GM21381 (cell line): ENCODE measurements around the gene USP6.
"Not testable (repeated sequence)": the region's sequence is repeated elsewhere in the genome, so short reads cannot be mapped to it uniquely, and the experiment has no call there.

Experiments
- ATAC-seq: cut with Tn5 transposase; IDR thresholded peaks from one replicate; pipeline ENCODE4 v1.9.1; 2021; ENCODE audit warnings: mild to moderate bottlenecking, moderate library complexity; ENCODE audit not compliant: unreplicated experiment

USP6 gene

DNA sequence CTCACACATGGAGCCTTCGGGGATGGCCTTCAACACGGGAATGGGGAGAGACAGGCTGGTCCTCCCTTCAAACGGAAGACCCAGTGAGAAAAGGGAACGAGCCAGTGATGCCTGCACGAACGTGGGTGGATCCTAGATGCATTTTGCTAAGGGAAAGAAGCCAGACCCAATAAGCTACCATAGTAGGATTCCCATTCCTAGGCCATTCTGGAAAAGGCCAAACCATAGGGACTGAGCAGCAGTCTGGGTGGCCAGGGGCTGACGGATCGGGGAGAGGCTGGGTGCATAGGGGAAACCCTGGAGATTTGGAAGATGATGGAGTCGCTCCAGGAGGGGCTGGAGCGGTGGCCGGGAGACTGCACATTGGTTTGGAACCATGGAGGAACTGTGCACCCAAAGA, 18.7 kb downstream of the USP6 start:
- not testable (repeated sequence) for ATAC-seq

DNA sequence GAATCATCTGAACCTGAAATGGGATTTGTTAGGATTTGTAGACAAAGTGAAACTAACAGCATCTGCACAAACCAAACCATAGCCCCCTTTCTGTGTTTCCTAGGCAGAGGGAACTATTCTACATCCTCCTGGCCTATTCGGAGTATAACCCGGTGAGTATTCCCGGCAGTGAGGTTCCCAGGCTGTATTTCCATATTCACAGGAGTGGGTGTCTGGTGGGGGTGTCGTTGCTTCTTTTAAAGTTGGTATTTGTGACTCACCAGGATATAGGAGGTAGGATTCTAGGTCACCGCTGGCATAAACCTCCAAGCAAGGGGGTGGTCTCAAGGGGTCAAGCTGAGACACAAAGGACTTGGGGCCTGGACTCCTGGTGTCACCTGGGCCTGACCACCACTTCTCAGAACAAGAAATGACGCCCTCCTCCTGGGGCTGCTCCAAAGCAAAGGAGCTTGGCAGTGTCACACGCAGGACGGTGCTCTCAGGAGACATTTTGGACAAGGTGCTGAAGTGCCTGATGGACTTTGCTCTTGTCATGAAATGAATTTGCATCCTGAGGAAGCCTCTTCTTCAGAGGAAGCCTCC, 19.4 kb downstream of the USP6 start:
- not testable (repeated sequence) for ATAC-seq

DNA sequence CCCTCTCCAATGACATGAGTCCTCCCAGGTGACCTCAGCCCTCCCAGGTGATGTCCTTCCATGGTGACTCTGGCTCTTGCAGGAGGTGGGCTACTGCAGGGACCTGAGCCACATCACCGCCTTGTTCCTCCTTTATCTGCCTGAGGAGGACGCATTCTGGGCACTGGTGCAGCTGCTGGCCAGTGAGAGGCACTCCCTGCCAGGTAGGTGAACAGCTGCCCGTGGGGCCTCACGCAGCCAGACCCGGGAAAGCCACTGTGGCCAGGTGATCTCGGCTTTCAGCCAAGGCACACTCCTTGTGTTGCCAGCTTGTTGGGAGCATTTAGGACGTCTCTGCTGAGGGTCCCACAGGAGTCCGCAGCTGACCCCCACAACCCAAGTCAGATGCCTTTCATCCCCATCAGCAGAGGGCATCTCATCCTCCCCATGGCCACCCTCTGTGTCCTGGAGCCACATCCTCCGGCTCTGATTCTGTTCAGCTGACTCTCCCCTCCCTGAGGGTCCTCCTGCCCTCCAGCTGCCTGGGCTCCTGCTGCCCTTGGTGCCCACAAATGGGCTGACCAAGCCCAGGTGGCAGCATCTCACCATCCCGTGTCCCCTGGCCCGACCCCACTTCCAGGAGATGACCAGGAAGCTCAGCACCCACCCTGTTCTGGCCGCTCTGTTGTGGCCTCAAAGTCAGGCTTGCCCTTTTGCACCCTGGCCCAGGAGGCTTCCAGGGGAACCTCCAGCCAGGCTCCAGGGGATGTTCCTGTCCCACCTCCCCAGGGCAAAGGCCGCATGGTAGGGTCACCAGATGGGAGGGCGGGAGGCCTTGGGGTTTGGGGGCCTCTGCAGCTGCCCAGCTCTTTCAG, 20.1 kb downstream of the USP6 start:
- ATAC-seq = no peak

DNA sequence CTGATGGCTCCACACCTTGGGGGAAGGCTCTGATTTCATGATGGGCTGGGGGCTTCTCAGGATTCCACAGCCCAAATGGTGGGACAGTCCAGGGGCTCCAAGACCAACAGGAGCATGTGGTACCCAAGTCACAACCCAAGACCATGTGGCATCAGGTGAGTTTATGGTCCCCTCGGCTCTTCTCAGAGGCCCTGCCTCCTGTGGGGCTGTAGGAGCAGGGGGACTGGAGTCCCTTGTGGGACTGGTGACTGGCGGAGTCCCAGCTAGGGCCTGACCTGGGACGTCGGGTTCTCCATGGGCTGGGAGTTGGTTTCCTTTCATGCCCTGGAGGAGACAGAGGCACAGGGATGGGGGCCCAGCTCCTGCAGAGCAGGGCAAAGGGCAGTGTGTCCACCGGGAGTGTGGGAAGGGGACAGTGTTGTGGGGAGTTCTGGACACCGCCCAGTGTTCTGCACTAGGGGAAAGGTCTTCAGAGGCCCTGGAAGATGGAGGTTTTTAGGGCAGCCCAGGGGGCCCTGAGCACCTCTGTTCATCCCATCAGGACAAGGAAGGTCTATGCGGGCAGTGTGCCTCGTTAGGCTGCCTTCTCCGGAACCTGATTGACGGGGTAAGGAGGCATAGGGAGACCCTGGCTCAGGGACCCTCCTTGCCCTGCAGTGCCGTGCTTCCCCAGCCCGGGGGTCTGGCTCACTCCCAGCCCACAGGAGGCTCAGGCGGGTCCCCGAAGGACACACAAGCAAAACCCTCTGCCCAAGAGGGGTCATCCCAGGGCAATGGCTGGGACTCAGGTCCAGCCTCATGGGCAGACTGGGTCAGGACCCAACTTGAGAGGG, 21.0 kb downstream of the USP6 start:
- not testable (repeated sequence) for ATAC-seq

DNA sequence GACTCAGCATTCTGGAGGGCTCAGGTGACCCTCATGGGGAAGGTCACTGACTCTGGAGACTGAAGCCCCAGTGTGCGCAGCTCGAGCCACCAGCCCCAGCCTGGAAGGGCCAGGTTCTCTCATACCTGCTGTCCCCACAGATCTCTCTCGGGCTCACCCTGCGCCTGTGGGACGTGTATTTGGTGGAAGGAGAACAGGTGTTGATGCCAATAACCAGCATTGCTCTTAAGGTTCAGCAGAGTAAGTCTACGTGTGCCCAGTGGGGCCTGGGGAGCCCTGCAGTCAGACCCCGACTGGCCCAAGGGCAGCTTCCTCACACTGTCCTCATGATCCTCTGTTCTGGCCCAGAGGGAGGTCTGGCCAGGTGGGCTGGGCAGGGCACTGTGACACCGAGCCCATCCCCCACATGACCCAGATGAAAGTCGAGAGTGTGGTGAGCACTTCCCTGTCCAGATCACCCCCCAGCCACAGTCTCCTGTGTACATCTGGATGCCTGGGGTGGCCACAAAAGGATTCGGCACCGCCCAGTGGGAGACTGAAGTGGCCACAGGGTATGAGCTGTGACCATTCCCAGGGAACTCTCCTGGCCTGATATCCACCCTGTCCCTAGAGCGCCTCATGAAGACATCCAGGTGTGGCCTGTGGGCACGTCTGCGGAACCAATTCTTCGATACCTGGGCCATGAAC, 21.8 kb downstream of the USP6 start:
- not testable (repeated sequence) for ATAC-seq

DNA sequence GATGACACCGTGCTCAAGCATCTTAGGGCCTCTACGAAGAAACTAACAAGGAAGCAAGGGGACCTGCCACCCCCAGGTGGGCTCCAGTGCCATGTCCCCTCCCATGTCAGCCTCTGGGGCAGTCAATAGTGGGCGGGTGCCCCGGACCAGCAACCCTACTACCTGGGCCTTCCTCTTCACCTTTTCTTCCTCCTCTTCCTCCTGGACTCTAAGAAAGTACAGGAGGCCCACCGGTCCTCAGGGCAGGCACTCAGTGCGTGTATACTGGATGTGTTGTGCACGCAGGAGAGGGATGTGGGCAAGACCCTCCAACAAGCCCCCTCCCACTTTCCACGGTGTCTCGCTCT, 22.3 kb downstream of the USP6 start:
- ATAC-seq = not testable (repeated sequence)

DNA sequence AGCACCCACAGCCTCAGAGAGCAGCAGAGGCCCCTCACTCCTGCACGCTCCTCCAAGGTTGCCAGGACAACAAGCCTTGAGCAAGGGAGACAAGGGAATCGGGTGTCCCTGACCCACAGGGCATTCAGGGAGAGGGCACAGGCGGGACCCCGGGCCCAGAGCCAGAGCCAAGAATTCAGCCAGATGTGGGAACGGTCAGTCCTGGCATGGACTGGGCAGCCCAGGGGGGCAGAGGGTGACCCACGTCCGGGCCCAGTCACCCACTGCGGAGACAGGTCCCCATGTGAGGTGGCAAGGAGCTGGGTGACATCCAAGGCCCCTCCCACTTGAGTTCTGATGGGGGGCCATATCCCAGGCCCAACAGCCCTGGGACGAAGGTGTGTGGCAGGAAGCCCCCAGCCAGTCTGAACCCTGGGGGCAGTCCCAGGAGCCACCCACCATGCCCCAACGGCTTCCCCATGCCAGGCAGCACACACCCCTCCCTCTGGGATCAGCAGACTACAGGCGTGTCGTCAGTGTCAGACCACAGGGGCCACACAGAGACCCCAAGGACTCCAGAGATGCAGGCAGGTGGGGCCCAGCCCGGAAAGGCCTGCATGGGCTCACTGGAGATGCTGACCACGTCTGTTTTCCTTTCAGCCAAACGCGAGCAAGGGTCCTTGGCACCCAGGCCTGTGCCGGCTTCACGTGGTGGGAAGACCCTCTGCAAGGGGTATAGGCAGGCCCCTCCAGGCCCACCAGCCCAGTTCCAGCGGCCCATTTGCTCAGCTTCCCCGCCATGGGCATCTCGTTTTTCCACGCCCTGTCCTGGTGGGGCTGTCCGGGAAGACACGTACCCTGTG, 23.0 kb downstream of the USP6 start:
- ATAC-seq = no peak

DNA sequence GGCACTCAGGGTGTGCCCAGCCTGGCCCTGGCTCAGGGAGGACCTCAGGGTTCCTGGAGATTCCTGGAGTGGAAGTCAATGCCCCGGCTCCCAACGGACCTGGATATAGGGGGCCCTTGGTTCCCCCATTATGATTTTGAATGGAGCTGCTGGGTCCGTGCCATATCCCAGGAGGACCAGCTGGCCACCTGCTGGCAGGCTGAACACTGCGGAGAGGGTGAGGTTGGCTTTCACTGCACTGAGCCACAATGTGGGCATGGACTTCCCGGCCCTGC, 23.6 kb downstream of the USP6 start:
- ATAC-seq = no peak

DNA sequence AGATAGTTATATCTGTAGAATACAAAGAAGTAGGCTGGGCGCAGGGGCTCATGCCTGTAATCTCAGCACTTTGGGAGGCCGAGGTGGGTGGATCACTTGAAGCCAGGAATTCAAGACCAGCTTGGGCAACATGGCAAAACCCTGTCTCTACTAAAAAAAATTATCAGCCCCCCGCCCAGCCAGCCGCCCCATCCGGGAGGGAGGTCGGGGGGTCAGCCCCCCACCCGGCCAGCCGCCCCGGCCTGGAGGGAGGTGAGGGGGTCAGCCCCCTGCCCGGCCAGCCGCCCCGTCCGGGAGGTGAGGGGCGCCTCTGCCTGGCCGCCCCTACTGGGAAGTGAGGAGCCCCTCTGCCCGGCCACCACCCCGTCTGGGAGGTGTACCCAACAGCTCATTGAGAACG, 27.0 kb downstream of the USP6 start:
- not testable (repeated sequence) for ATAC-seq

DNA sequence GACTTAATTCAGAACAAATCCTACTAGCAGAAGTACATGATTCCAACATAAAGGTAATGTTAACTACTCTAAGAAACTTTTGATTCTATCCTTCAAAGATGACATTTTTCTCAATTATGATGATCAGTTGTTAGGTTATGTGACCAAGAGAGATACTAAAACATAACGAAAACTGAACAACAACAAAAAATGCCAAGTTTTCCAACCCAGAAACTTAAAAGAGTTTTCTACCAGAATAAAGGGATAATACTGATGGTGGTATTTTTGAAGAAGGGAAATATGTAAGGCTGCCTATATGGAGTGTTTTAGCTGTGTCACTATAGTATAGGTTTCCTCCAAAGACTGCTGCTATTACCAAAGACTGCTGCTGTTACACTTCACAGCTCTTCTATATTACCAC, 30.3 kb downstream of the USP6 start:
- ATAC-seq = not testable (repeated sequence)

DNA sequence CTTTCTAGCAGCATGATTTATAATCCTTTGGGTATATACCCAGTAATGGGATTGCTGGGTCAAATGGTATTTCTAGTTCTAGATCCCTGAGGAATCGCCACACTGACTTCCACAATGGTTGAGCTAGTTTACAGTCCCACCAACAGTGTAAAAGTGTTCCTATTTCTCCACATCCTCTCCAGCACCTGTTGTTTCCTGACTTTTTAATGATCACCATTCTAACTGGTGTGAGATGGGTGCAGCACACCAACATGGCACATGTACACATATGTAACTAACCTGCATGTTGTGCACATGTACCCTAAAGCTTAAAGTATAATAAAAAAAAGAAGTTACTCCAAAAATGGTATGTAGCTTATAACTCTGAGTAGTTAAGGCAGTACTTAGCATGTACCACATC, 44.9 kb downstream of the USP6 start:
- ATAC-seq = not testable (repeated sequence)

DNA sequence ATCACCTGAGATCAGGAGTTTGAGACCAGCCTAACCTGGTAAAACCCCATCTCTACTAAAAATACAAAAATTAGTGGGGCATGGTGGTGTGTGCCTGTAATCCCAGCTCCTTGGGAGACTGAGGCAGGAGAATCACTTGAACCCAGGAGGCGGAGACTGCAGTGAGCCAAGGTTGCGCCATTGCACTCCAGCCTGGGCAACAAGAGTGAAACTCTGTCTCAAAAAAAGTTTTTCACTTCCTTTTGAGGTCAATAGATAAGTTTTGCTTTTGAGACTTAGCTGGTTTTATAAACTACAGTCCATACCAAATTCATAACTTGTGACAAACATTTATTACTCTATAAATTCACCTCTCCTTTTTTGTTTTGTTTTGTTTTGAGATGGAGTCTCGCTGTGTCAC, 46.0 kb downstream of the USP6 start:
- not testable (repeated sequence) for ATAC-seq

DNA sequence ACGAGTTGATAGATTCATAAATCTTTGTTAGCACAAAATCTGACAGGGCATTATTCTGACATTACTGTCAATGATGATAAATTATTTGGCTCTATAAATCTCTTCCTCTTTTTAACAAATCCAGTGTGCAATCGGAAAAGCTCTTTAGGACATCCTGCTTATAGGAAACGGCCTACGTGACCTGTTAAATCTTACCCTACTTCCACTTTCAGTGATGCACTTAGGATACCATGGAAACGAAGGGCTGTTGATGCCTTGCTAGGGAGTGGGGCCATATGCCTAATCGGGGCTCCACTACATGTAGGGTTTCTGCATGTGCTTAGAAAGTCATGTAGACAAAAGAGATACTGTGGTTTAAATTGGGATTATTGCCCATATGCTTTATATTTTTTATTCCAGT, 48.6 kb downstream of the USP6 start:
- ATAC-seq = no peak

DNA sequence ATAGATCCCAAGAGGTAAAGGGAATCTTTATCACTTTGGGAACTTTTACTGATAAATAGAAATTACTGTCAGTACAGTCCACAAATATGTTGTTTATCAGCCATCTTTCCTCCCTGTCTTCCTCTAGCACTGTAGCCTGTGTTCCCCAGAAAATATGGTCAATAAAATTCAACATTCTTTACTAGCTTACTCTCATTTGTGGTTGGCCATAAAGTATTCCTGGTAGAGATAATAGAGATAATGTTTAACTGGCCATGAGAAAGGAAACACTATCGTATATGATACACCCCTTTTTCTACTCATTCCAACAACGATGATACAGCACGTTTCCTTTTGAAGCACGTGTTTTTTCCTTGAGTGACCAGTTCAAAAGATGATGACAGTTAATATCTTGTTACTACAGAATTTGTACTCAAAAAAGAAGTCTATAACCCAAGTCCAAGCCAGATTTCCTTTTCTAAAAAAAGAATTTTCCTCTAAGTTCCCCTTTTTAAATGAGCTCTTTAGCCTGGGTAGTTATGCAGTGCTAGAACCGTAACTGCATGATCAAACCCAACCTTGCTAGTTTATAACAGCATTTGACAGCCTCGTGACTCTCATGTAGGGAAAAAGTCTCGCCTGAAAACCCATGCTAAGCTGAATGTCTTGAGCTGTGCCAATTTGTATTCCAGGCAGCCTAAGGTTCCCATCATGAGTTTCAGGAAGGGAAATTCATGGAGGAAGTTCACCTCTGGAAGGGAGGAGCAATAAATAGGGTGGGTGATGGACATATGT, 50.1 kb downstream of the USP6 start:
- ATAC-seq = not testable (repeated sequence)

DNA sequence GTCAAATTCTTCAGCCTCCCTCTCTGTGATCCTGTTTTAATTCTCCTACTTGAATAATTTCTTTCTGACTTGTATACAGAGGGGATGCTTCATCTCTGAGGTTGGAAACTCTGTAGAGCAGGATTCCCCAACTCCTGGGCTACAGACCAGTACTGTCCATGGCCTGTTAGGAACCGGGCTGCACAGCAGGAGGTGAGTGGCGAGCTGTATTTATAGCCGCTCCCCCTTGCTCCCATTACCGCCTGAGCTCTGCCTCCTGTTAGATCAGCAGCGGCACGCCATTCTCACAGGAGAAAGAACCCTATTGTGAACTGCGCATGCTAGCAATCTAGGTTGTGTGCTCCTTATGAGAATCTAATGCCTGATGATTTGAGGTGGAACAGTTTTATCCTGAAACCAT, 59.2 kb downstream of the USP6 start:
- not testable (repeated sequence) for ATAC-seq

DNA sequence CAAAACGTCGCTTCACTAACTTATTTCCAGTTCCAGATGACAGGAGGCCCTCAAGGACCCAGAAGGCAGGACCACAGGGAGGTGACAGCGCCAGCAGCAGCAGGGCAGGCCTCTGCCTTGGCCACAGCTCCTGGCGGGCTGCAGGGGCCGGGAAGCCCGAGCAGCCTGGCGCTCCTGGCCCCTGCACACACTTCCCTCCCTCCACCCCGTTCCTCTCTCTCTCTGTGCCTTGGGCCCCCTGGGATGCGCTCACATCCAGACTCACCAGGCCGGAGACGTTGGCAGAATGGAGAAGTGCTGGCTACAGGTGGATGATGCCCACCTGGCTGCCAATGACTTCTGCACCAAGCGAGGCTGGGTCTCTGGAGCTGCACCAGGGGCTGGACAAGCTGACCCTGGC, 63.2 kb downstream of the USP6 start:
- no peak for ATAC-seq

DNA sequence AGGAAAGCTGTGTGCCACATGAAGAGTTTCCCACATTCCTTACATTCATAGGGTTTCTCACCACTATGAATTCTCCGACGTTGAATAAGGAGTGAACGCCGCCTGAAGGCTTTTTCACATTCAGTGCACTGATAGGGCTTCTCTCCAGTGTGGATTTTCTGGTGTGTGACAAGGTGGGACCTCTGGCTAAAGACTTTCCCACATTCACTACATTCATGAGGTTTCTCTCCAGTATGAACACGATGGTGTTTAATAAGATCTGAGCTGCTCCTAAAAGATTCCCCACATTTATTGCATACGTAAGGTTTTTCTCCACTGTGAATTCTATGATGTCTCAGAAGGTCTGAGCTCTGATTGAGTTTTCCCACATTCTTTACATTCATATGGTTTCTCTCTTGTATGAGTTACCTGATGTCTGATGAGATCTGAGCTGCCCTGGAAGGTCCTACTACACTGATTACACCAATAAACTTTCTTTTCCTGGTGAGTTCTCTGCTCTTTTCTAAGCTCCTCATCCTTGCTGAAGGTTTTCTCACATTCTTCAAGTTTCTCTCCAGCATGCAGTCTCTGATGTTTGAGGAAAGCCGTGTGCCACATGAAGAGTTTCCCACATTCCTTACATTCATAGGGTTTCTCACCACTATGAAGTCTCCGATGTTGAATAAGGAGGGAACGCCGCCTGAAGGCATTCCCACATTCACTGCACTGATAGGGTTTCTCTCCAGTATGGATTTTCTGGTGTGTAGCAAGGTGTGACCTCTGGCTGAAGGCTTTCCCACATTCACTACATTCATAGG, 65.9 kb downstream of the USP6 start:
- no peak for ATAC-seq

DNA sequence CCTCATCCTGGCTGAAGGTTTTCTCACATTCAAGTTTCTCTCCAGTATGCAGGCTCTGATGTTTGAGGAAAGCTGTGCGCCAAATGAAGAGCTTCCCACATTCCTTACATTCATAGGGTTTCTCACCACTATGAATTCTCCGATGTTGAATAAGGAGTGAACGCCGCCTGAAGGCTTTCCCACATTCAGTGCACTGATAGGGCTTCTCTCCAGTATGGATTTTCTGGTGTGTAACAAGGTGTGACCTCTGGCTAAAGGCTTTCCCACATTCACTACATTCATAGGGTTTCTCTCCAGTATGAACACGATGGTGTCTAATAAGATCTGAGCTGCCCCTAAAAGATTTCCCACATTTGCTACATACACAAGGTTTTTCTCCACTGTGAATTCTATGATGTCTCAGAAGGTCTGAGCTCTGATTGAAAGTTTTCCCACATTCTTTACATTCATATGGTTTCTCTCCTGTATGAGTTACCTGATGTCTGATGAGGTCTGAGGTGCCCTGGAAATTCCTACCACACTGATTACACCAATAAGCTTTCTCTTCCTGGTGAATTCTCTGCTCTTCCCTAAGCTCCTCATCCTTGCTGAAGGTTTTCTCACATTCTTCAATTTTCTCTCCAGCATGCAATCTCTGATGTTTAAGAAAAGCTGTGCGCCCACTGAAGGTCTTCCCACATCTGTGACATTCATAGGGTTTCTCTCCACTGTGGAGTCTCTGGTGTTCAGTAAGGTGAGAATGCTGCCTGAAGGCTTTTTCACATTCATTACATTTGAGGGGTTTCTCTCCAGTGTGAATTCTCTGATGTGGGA, 67.0 kb downstream of the USP6 start:
- no peak for ATAC-seq
